Prostate gland (tissue), 2 donors: Measurements from ENCODE around the gene AMPH.

ENCODE experiments used
- CTCF ChIP-seq, 4 experiments: fragments of 200-600 bp in 2 of 4; fragments of 450-650 bp in 2 of 4; sonication (generic) in 2 of 4; IDR thresholded peaks; 1 replicate in 3 of 4; 2 replicates in 1 of 4; pipeline ENCODE4 v1.5.1; 2016 to 2019; ENCODE audit warnings: antibody characterized with exemption in 4 of 4, mild to moderate bottlenecking in 2 of 4, moderate library complexity in 2 of 4
- POLR2A ChIP-seq: fragments of 450-650 bp; IDR thresholded peaks from one replicate; pipeline ENCODE4 v1.6.1; 2016; ENCODE audit warnings: antibody characterized with exemption, mild to moderate bottlenecking

- TF ChIP-seq CTCF (IDR thresholded peaks at IDR 0.05) (no peak), POLR2A (no peak)
These were observed 91.6 kb downstream of the AMPH start for GRCh38 chr7:38539477-38540081.
